SIG-M5 treated with dmso at 0.1 percent for 504 hours (cell line): ENCODE measurements around the gene CDX1.
"Not testable (repeated sequence)": the region's sequence is repeated elsewhere in the genome, so short reads cannot be mapped to it uniquely, and the experiment has no call there.

ENCODE experiments used
- DNase-seq: peaks from one replicate; lab custom pipeline; 2025; ENCODE audit not compliant: unreplicated experiment; lab: John Stamatoyannopoulos, UW

The CDX1 gene

DNA sequence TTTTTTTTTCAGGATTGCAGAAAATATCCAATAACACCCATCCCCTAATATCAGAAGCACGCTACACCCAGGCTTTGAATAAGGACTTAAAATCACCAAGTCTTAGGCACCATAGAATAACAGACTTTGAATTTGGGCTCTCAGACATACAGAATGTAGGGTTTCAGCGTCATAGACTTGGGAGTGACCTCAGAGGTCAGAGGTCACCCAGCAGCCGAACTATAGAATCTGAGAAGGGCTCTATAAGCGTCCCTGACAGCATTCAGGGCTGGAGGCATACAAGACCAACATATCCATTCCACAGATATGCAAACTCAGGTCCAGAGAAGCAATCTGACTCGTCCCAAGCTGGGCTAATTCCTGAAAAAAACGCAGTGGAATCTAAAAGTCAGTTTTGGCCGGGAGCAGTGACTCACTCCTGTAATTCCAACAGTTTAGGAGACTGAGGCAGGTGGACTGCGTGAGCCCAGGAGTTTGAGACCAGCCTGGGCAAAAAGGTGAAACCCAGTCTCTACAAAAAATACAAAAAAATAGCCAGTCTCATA, 58.0 kb downstream of the CDX1 start:
- no peak for DNase-seq

GRCh38 chr5:150227036-150227435, 60.5 kb downstream of the CDX1 start:
- no peak for DNase-seq

DNA sequence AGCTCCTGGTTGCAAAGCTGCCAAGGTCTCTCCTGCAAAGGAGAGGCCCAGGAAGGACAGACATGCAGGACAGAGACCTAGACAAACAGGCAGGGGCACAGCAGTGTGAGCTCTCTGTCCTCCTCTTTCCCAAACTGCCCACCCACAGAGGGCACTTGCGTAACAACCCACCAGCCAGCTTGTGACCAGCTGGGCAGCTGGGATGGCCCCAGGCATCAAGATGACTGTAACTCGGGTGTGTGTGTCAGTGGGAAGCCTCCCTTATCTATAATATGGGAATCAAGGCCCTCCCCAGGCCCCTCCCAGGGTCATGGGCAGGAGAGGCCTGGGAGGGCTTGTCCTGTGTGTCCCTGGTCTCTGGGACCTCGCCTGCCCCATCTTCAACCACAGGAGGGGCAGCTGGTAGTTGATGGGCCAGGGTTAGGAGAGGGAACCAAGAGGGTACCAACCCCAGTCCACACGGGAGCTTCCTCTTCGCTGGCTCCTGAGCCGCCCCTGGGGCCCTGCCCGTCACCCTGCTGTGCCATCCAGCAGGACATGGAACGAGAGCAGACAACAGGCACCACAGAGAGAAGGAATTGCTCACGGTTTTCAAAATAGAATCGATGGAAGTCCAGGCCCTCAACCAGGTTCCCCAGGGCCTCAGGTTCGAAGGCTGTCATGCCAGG, 61.2 kb downstream of the CDX1 start:
- DNase-seq = no peak

GRCh38 chr5:150229571-150229970, 63.0 kb downstream of the CDX1 start:
- no peak for DNase-seq

DNA sequence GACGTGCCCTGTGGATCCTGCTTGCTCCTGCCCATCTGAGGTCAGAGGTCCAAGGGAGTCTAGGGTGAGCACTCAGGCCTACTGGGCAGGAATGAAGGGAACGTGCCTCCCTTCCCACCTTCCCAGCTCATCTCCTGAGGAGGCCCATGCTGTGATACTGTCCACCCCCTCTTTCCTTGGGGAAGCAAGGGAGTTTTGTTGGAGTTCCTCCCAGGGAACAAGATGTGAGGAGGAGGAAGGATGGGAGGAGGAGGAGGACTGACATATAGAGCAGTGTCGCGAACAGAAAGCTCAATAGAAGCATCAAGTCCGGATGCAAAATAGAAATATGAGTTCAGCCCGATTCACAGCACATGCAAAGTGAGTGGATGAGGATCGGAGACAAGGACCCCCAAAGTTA, 64.3 kb downstream of the CDX1 start:
- no peak for DNase-seq

- not testable (repeated sequence) for DNase-seq
Measured at GRCh38 chr5:150233706-150234105, 67.1 kb downstream of the CDX1 start.
